ENCODE data around the gene RCAN1. TPM values are rescaled to one million over a fixed set of nuclear protein-coding genes. Genes with fewer than 3 reads are reported as not detected.

Gene RCAN1
- total and polyA plus RNA-seq, 9 of the 15 experiments (the other 6 are each of a cell fraction or from before 2014, with no cell fraction given): 4.4 to 16.5 (median 12.3) TPM

DNA sequence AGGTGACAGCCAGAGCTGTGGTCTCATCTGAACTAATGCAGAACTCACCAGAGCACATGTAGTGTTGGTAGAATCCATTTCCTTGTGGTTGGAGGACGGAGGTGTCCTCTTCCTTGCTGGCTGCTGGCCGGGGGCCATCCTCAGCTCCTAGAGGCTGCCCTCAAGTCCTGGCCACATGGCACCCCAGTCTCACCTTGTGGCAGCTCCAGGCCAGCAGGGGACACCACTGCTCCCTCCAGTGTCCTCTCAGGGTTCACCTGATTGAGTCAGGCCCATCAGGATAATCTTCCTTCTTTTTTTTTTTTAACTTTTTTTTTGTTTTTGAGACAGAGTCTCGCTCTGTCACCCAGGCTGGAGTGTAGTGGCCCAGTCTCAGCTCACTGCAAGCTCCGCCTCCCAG lies 105.8 kb downstream of the RCAN1 start (continued):
- TF ChIP-seq, protein P1, sequence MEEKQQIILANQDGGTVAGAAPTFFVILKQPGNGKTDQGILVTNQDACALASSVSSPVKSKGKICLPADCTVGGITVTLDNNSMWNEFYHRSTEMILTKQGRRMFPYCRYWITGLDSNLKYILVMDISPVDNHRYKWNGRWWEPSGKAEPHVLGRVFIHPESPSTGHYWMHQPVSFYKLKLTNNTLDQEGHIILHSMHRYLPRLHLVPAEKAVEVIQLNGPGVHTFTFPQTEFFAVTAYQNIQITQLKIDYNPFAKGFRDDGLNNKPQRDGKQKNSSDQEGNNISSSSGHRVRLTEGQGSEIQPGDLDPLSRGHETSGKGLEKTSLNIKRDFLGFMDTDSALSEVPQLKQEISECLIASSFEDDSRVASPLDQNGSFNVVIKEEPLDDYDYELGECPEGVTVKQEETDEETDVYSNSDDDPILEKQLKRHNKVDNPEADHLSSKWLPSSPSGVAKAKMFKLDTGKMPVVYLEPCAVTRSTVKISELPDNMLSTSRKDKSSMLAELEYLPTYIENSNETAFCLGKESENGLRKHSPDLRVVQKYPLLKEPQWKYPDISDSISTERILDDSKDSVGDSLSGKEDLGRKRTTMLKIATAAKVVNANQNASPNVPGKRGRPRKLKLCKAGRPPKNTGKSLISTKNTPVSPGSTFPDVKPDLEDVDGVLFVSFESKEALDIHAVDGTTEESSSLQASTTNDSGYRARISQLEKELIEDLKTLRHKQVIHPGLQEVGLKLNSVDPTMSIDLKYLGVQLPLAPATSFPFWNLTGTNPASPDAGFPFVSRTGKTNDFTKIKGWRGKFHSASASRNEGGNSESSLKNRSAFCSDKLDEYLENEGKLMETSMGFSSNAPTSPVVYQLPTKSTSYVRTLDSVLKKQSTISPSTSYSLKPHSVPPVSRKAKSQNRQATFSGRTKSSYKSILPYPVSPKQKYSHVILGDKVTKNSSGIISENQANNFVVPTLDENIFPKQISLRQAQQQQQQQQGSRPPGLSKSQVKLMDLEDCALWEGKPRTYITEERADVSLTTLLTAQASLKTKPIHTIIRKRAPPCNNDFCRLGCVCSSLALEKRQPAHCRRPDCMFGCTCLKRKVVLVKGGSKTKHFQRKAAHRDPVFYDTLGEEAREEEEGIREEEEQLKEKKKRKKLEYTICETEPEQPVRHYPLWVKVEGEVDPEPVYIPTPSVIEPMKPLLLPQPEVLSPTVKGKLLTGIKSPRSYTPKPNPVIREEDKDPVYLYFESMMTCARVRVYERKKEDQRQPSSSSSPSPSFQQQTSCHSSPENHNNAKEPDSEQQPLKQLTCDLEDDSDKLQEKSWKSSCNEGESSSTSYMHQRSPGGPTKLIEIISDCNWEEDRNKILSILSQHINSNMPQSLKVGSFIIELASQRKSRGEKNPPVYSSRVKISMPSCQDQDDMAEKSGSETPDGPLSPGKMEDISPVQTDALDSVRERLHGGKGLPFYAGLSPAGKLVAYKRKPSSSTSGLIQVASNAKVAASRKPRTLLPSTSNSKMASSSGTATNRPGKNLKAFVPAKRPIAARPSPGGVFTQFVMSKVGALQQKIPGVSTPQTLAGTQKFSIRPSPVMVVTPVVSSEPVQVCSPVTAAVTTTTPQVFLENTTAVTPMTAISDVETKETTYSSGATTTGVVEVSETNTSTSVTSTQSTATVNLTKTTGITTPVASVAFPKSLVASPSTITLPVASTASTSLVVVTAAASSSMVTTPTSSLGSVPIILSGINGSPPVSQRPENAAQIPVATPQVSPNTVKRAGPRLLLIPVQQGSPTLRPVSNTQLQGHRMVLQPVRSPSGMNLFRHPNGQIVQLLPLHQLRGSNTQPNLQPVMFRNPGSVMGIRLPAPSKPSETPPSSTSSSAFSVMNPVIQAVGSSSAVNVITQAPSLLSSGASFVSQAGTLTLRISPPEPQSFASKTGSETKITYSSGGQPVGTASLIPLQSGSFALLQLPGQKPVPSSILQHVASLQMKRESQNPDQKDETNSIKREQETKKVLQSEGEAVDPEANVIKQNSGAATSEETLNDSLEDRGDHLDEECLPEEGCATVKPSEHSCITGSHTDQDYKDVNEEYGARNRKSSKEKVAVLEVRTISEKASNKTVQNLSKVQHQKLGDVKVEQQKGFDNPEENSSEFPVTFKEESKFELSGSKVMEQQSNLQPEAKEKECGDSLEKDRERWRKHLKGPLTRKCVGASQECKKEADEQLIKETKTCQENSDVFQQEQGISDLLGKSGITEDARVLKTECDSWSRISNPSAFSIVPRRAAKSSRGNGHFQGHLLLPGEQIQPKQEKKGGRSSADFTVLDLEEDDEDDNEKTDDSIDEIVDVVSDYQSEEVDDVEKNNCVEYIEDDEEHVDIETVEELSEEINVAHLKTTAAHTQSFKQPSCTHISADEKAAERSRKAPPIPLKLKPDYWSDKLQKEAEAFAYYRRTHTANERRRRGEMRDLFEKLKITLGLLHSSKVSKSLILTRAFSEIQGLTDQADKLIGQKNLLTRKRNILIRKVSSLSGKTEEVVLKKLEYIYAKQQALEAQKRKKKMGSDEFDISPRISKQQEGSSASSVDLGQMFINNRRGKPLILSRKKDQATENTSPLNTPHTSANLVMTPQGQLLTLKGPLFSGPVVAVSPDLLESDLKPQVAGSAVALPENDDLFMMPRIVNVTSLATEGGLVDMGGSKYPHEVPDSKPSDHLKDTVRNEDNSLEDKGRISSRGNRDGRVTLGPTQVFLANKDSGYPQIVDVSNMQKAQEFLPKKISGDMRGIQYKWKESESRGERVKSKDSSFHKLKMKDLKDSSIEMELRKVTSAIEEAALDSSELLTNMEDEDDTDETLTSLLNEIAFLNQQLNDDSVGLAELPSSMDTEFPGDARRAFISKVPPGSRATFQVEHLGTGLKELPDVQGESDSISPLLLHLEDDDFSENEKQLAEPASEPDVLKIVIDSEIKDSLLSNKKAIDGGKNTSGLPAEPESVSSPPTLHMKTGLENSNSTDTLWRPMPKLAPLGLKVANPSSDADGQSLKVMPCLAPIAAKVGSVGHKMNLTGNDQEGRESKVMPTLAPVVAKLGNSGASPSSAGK (IDR thresholded peaks at IDR 0.05): peak; percentile 60
- TF ChIP-seq MYC (IDR thresholded peaks at IDR 0.05; ENCODE audit: low read depth, low read length) (peak; percentile 36; the same call in 1 of the 2 replicates), MYC (CRISPR knock-in tag; IDR thresholded peaks at IDR 0.05; ENCODE audit: borderline replicate concordance, low read depth) (no peak), HNRNPK (IDR thresholded peaks at IDR 0.05; ENCODE audit: low read depth, low read length, poor library complexity, severe bottlenecking) (no peak), KLF1 (tag; IDR thresholded peaks at IDR 0.05) (no peak), DMBX1 (CRISPR knock-in tag; IDR thresholded peaks at IDR 0.05; ENCODE audit: borderline replicate concordance) (no peak), BRF1 (IDR thresholded peaks at IDR 0.05; ENCODE audit: borderline replicate concordance, extremely low read depth, insufficient read length) (no peak), MAFF (IDR thresholded peaks at IDR 0.05; ENCODE audit: low read length) (no peak), ZNF408 (CRISPR knock-in tag; IDR thresholded peaks at IDR 0.05; ENCODE audit: low read depth) (no peak), TBL1XR1 (IDR thresholded peaks at IDR 0.05; ENCODE audit: low read length in 2 of 2) (no peak), GTF2E2 (tag; IDR thresholded peaks at IDR 0.05) (no peak), ZNF140 (CRISPR knock-in tag; IDR thresholded peaks at IDR 0.05) (no peak)
- TF ChIP-seq, protein P2, sequence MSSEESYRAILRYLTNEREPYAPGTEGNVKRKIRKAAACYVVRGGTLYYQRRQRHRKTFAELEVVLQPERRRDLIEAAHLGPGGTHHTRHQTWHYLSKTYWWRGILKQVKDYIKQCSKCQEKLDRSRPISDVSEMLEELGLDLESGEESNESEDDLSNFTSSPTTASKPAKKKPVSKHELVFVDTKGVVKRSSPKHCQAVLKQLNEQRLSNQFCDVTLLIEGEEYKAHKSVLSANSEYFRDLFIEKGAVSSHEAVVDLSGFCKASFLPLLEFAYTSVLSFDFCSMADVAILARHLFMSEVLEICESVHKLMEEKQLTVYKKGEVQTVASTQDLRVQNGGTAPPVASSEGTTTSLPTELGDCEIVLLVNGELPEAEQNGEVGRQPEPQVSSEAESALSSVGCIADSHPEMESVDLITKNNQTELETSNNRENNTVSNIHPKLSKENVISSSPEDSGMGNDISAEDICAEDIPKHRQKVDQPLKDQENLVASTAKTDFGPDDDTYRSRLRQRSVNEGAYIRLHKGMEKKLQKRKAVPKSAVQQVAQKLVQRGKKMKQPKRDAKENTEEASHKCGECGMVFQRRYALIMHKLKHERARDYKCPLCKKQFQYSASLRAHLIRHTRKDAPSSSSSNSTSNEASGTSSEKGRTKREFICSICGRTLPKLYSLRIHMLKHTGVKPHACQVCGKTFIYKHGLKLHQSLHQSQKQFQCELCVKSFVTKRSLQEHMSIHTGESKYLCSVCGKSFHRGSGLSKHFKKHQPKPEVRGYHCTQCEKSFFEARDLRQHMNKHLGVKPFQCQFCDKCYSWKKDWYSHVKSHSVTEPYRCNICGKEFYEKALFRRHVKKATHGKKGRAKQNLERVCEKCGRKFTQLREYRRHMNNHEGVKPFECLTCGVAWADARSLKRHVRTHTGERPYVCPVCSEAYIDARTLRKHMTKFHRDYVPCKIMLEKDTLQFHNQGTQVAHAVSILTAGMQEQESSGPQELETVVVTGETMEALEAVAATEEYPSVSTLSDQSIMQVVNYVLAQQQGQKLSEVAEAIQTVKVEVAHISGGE (CRISPR knock-in tag; IDR thresholded peaks at IDR 0.05): no peak
